ENCODE data around the gene BNIP2.

DNA sequence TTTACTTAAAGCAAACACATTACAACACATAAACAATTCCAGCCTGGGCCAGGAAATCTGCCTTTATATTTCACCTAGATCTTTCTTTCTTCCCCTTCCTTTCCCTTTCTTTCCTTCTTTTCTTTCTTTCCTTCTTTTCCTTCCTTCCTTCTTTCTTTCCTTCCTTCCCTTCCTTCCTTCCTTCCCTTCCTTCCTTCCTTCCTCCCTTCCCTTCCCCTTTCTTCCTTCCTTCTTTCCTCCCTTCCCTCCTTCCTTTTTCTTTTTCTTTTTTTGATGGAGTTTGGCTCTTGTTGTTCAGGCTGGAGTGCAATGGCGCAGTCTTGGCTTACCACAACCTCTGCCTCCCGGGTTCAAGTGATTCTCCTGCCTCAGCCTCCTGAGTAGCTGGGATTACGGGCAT is 24.1 kb upstream of the BNIP2 start:
- TF ChIP-seq, protein P1, sequence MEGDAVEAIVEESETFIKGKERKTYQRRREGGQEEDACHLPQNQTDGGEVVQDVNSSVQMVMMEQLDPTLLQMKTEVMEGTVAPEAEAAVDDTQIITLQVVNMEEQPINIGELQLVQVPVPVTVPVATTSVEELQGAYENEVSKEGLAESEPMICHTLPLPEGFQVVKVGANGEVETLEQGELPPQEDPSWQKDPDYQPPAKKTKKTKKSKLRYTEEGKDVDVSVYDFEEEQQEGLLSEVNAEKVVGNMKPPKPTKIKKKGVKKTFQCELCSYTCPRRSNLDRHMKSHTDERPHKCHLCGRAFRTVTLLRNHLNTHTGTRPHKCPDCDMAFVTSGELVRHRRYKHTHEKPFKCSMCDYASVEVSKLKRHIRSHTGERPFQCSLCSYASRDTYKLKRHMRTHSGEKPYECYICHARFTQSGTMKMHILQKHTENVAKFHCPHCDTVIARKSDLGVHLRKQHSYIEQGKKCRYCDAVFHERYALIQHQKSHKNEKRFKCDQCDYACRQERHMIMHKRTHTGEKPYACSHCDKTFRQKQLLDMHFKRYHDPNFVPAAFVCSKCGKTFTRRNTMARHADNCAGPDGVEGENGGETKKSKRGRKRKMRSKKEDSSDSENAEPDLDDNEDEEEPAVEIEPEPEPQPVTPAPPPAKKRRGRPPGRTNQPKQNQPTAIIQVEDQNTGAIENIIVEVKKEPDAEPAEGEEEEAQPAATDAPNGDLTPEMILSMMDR (IDR thresholded peaks at IDR 0.05; ENCODE audit: low read length) = no peak
- no peak for TF ChIP-seq EZH2phosphoT487 (IDR thresholded peaks at IDR 0.05; ENCODE audit: low read length)
